A673 (cell line): ENCODE results near the gene VAV2.

Experiments used
- EZH2 ChIP-seq: fragments of 200-600 bp; sonication (generic); IDR thresholded peaks from 2 replicates; pipeline ENCODE4 v1.6.1; 2017; ENCODE audit warnings: borderline replicate concordance, low read depth, mild to moderate bottlenecking, mixed read lengths, antibody characterized with exemption, low read length; ENCODE audit not compliant: poor library complexity, severe bottlenecking
- TF ChIP-seq, protein P1 (sequence below): fragments of 300-800, 200-600 bp; sonication (generic); conservative IDR thresholded peaks from 2 replicates; pipeline ENCODE4 v1.5.1; 2017; ENCODE audit warnings: low read depth, mild to moderate bottlenecking, antibody characterized with exemption, low read length, moderate library complexity, mixed read lengths

DNA sequence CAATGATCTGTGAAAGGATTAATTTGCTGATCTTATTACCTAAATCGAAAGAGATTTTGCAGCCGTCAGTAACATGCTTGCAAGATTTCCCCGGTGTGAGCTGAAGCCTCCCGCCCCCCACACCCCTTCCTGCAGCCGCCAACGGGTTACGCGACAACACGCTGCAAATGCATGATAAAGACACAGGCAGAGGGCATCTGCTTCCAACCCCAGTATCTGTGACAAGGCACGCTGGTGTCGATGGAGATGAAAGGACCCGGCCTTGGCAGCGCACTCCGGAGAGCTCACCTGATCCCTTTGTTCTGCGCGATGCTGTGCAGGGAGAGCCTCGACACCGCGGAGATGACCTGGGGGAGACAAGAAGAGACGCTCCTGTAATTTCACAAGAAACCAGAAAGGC, 131.0 kb downstream of the VAV2 start:
- TF ChIP-seq, protein P1, sequence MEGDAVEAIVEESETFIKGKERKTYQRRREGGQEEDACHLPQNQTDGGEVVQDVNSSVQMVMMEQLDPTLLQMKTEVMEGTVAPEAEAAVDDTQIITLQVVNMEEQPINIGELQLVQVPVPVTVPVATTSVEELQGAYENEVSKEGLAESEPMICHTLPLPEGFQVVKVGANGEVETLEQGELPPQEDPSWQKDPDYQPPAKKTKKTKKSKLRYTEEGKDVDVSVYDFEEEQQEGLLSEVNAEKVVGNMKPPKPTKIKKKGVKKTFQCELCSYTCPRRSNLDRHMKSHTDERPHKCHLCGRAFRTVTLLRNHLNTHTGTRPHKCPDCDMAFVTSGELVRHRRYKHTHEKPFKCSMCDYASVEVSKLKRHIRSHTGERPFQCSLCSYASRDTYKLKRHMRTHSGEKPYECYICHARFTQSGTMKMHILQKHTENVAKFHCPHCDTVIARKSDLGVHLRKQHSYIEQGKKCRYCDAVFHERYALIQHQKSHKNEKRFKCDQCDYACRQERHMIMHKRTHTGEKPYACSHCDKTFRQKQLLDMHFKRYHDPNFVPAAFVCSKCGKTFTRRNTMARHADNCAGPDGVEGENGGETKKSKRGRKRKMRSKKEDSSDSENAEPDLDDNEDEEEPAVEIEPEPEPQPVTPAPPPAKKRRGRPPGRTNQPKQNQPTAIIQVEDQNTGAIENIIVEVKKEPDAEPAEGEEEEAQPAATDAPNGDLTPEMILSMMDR = no peak
- TF ChIP-seq EZH2 = no peak
